HS-27A (cell line): ENCODE measurements around the gene CMTM4.

Source experiments
- DNase-seq: peaks from one replicate; pipeline ENCODE4 v3.0.0-alpha.2; 2012; ENCODE audit warnings: low read depth, missing footprints

Gene CMTM4

DNA sequence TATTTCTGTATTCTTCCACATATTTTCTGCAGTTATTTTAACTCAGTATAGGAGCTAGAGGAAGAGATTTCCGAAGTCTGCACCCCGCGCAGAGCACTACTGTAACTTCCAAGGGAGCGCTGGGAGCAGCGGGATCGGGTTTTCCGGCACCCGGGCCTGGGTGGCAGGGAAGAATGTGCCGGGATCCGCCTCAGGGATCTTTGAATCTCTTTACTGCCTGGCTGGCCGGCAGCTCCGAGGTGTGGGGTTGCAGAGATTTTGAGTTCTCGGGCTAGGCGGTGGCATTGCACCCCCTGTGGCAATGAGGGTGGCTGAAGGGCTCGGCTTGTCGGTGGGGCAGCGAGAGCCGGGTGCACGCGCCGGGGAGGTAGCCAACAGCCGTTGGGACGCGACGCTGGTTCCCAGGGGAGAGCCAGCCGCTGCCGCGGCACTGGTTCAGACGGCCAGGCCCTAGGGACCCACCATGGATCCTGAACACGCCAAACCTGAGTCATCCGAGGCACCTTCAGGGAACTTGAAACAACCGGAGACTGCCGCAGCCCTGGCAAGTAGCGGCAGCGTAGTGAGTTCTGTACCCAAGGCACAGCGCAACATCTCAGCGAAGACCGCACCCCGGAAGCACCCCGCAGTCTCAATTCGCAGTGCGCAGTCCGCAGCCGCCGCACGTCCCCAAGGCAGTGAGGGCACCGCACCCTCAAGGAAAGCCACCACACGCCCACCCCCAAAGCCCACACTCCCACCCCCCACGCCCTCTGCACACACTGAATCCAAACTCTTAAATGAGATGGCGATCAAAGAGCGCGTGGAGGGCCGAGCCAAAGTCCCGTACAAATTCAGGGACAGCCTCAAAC is 130.3 kb downstream of the CMTM4 start, which contains the start of gene CMTM1:
TSS of gene CMTM1 (plus strand) at position 389 of the 851 bp plus-strand sequence. CDS start at position 464, 75 bp downstream.
- DNase-seq: no peak
